BE2C (cell line): ENCODE data around the gene CD274.
"Not testable (repeated sequence)": the region's sequence is repeated elsewhere in the genome, so short reads cannot be mapped to it uniquely, and the experiment has no call there.

Source experiments
- DNase-seq: peaks from one replicate; pipeline ENCODE4 v3.0.0-alpha.2; 2020
- H3K27me3 ChIP-seq: fragments of 250-450 bp; sonication (Bioruptor Pico); 2 replicates; pipeline ENCODE4 v1.5.1; 2020; ENCODE audit warnings: mild to moderate bottlenecking
- H3K36me3 ChIP-seq: fragments of 250-450 bp; sonication (Bioruptor Pico); 2 replicates; pipeline ENCODE4 v1.5.1; 2020; ENCODE audit warnings: mild to moderate bottlenecking
- H3K4me1 ChIP-seq: fragments of 250-450 bp; sonication (Bioruptor Pico); 2 replicates; pipeline ENCODE4 v1.5.1; 2020
- H3K4me3 ChIP-seq: 2 replicates; pipeline ENCODE4 v1.5.1; 2011; ENCODE audit warnings: low read depth, low read length
- H3K9me3 ChIP-seq: fragments of 250-450 bp; sonication (Bioruptor Pico); 2 replicates; pipeline ENCODE4 v1.5.1; 2020
- CTCF ChIP-seq: IDR thresholded peaks from 2 replicates; pipeline ENCODE4 v1.5.1; 2012; ENCODE audit warnings: mild to moderate bottlenecking, low read depth, low read length

The CD274 gene

GRCh38 chr9:5488221-5489008, 38.1 kb downstream of the CD274 start:
- Histone ChIP-seq H3K9me3 (no peaks in the 10 kb centered on the region), H3K4me3 (no peak overlapping the region), H3K36me3 (no peaks in the 10 kb centered on the region), H3K27me3 (no peaks in the 10 kb centered on the region), H3K4me1 (no peaks in the 10 kb centered on the region; the same call in 1 of the 2 replicates)
- DNase-seq, result no peak
- no peak for TF ChIP-seq CTCF

- Histone ChIP-seq H3K4me1 (no peaks in the 10 kb centered on the region; the same call in 1 of the 2 replicates), H3K27me3 (no peaks in the 10 kb centered on the region), H3K36me3 (no peaks in the 10 kb centered on the region), H3K9me3 (no peaks in the 10 kb centered on the region), H3K4me3 (no peak overlapping the region)
- no peak for DNase-seq
- TF ChIP-seq CTCF, result no peak
Measured at GRCh38 chr9:5489630-5490490, 39.5 kb downstream of the CD274 start.

DNA sequence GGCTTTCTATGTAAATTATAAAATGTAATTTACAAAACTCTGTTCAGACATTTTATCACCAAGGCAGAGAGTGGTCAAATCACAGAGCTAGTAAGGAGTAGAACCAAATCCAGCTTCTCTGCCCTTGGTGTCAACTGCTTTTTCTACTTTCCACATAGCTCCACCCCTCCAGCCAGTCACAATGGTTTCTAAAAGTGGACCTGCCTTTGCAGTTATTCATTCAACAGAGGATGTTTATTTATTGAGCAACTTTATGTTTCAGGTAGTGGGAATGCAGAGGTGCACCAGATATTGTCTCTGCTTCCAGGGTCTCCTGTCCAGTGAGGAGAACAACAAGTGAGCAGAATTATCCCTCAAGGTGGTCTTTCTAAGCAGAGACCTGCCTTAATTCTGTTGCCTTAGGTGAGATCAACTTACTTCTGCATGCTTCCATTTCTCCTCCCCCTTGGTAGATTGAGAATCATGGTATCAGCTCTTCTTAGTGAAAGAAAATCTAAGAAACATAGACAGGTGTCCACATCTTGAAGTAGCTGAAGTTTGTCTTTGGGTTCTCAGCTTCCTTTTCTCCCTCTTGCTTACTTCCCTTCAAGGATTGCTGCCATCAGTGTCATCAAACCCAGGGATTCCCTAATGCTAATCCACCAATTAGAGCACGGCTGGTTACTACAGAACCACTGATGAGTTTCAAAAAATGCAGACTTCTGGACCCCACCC, 42.8 kb downstream of the CD274 start:
- Histone ChIP-seq H3K4me1 (no peaks in the 10 kb centered on the region; the same call in 1 of the 2 replicates), H3K27me3 (no peaks in the 10 kb centered on the region), H3K4me3 (no peak overlapping the region), H3K9me3 (no peaks in the 10 kb centered on the region), H3K36me3 (no peaks in the 10 kb centered on the region)
- TF ChIP-seq CTCF, result no peak
- no peak for DNase-seq

DNA sequence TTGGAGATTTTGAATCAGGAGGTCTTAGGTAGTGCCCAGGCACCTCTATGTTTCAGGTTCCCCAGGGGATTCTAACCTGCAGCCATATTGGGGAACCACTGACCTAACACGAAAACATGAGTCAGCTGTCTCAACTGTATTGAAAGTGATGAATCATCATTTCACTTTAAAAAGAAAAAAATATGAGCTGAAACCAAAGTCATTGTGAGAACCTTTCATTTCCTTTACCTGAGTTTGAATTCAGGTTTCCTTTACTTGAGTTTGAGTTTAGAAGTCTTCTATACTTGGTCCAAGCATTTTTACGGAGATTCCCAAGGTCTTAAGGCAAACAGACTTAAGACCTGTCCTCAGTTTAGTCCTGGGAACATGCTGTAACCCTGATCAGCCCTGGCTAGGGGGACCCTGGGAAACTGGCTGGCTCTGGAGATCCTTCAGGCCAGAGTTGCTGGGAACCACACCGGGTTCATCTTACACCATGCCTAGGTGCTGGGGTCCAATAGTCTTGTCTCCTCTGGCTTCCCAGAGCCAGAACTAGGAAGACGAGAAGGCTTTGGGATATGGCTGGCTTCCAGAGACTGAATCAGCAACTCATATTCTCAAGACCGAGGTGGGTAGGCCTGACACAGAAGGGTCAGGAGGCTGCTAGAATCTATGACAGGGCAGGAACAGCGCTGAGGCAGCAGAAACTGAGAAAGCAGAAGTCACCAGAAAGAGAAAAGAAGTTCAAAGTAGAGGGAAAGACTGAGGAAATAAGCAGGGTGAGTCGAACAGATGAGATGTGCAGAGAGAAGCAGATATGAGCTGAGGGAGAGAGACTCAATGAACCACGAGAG, 43.6 kb downstream of the CD274 start:
- Histone ChIP-seq H3K9me3 (no peaks in the 10 kb centered on the region), H3K36me3 (no peaks in the 10 kb centered on the region), H3K4me3 (no peak overlapping the region), H3K4me1 (no peaks in the 10 kb centered on the region; the same call in 1 of the 2 replicates), H3K27me3 (no peaks in the 10 kb centered on the region)
- TF ChIP-seq CTCF, result no peak
- DNase-seq, result no peak

DNA sequence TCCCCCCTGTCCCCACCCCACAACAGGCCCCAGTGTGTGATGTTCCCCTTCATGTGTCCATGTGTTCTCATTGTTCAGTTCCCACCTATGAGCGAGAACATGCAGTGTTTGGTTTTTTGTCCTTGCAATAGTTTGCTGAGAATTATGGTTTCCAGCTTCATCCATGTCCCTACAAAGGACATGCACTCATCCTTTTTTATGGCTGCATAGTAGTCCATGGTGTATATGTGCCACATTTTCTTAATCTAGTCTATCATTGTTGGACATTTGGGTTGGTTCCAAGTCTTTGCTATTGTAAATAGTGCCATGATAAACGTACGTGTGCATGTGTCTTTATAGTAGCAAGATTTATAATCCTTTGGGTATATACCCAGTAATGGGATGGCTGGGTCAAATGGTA, 44.4 kb downstream of the CD274 start:
- not testable (repeated sequence) for H3K36me3 ChIP-seq, H3K27me3 ChIP-seq, H3K4me1 ChIP-seq, H3K4me3 ChIP-seq, DNase-seq, H3K9me3 ChIP-seq

GRCh38 chr9:5499157-5499556, 48.8 kb downstream of the CD274 start:
- peaks cover 17% of the 10 kb centered on the region for H3K4me1 ChIP-seq
- no peak for DNase-seq
- TF ChIP-seq CTCF, result no peak

More at GRCh38 chr9:5499157-5499556, 48.8 kb downstream of the CD274 start:
- H3K27me3 ChIP-seq, result no peaks in the 10 kb centered on the region
- no peak overlapping the region for H3K4me3 ChIP-seq
- no peaks in the 10 kb centered on the region for H3K9me3 ChIP-seq
- H3K36me3 ChIP-seq, result no peaks in the 10 kb centered on the region
